ENCODE results near the gene SPATA17.

The SPATA17 gene

GRCh38 chr1:217642455-217642854 lies 11.3 kb downstream of the SPATA17 start:
- TF ChIP-seq CTCF (IDR thresholded peaks at IDR 0.05; ENCODE audit: insufficient read depth, low read depth, low read length, missing control alignments): no peak
- DNase-seq (ENCODE audit: low read depth): no peak
- no peak overlapping the region for H3K4me3 ChIP-seq (ENCODE audit: low read length)

- no peak overlapping the region for H3K4me3 ChIP-seq (ENCODE audit: low read length)
- no peak for DNase-seq (ENCODE audit: low read depth)
- no peak for TF ChIP-seq CTCF (IDR thresholded peaks at IDR 0.05; ENCODE audit: insufficient read depth, low read depth, low read length, missing control alignments)
Measured at GRCh38 chr1:217647791-217648190, 16.6 kb downstream of the SPATA17 start.

- no peak overlapping the region for H3K4me3 ChIP-seq (ENCODE audit: low read length)
- TF ChIP-seq CTCF (IDR thresholded peaks at IDR 0.05; ENCODE audit: insufficient read depth, low read depth, low read length, missing control alignments): no peak
- no peak for DNase-seq (ENCODE audit: low read depth)
Measured at GRCh38 chr1:217650674-217651073, 19.5 kb downstream of the SPATA17 start.

- no peak overlapping the region for H3K4me3 ChIP-seq (ENCODE audit: low read length)
- DNase-seq (ENCODE audit: low read depth): peak; percentile 98
- peak; percentile 45 for TF ChIP-seq CTCF (IDR thresholded peaks at IDR 0.05; ENCODE audit: insufficient read depth, low read depth, low read length, missing control alignments)
Measured at GRCh38 chr1:217660353-217661062, 29.4 kb downstream of the SPATA17 start.

GRCh38 chr1:217661407-217661806 lies 30.3 kb downstream of the SPATA17 start:
- no peak for TF ChIP-seq CTCF (IDR thresholded peaks at IDR 0.05; ENCODE audit: insufficient read depth, low read depth, low read length, missing control alignments)
- no peak overlapping the region for H3K4me3 ChIP-seq (ENCODE audit: low read length)
- peak; percentile 1 for DNase-seq (ENCODE audit: low read depth)

GRCh38 chr1:217668351-217668940 lies 37.3 kb downstream of the SPATA17 start:
- TF ChIP-seq CTCF (IDR thresholded peaks at IDR 0.05; ENCODE audit: insufficient read depth, low read depth, low read length, missing control alignments): no peak
- no peak overlapping the region for H3K4me3 ChIP-seq (ENCODE audit: low read length)
- no peak for DNase-seq (ENCODE audit: low read depth)

GRCh38 chr1:217673387-217673786 lies 42.2 kb downstream of the SPATA17 start:
- no peak for TF ChIP-seq CTCF (IDR thresholded peaks at IDR 0.05; ENCODE audit: insufficient read depth, low read depth, low read length, missing control alignments)
- no peak for DNase-seq (ENCODE audit: low read depth)
- no peak overlapping the region for H3K4me3 ChIP-seq (ENCODE audit: low read length)

All from epithelial cell of esophagus (primary cell).